Skeletal muscle tissue (tissue), 4 donors: ENCODE results near the gene CLN6. TPM values are rescaled to one million over a fixed set of nuclear protein-coding genes. Genes with fewer than 3 reads are reported as not detected.
A peak's percentile ranks its signal among the peaks of the same experiment; 100 is the strongest.

Source experiments
- H3K27ac ChIP-seq: one replicate; pipeline ENCODE4 v1.7.0; 2013; ENCODE audit warnings: mild to moderate bottlenecking, low read depth, low read length, inconsistent platforms
- H3K27me3 ChIP-seq, 3 donors: one replicate each; pipeline ENCODE4 v1.7.0; 2013; ENCODE audit warnings: low read length in 3 of 3; ENCODE audit not compliant: control insufficient read depth in 3 of 3, insufficient read depth in 3 of 3
- H3K36me3 ChIP-seq, 3 donors: one replicate each; pipeline ENCODE4 v1.7.0; 2013; ENCODE audit warnings: low read length in 3 of 3; ENCODE audit not compliant: control insufficient read depth in 3 of 3, insufficient read depth in 3 of 3
- H3K4me1 ChIP-seq, 3 donors: one replicate each; pipeline ENCODE4 v1.7.0; 2013; ENCODE audit warnings: low read length in 3 of 3, mild to moderate bottlenecking in 3 of 3; ENCODE audit not compliant: control insufficient read depth in 3 of 3, insufficient read depth in 3 of 3
- H3K4me3 ChIP-seq, 3 donors: one replicate each; pipeline ENCODE4 v1.7.0; 2013; ENCODE audit warnings: low read length in 3 of 3
- H3K9ac ChIP-seq, 3 donors: one replicate each; pipeline ENCODE4 v1.7.0; 2013; ENCODE audit warnings: low read length in 3 of 3, mild to moderate bottlenecking in 3 of 3, moderate library complexity in 2 of 3, low read depth in 1 of 3
- H3K9me3 ChIP-seq, 3 donors: one replicate each; pipeline ENCODE4 v1.7.0; 2013; ENCODE audit warnings: low read length in 3 of 3; ENCODE audit not compliant: control insufficient read depth in 3 of 3
- total RNA-seq: library from RNA; depleted of rRNA; stranded (reverse); fragments of >200 nt; gene quantifications from one replicate; pipeline ENCODE4 v1.2.3, GENCODE V29; 2014
- donor health status: Osteomylitis.

Gene CLN6
- total RNA-seq, 1 donor from 2014 or later, result 6.8 TPM

DNA sequence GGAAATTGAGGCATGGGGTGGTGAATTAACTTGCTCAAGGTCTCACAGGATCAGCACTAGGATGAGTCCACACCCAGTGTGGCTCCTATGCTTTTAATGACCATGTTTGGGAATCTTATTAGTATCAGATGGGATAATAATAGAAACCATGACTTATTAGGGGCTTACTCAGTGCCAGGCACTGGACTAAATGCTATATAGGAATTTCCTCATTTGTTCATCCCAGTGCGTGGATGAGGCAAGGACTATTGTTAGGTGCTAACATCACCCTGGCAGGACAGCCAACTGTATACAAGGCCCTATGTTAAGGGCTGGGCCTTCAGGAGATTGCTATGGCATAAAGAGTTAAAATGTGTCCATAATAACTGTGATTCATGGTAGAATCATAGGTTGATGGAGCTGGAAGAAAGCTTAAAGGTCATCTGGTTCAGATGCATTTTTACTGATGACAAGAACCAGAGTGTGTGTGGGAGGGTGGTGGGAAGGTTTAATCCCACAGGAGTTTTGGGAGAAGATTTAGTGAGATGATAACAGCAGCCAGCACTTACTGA is 43.3 kb upstream of the CLN6 start:
- Histone ChIP-seq H3K9ac (no peak overlapping the region), H3K4me1 (peaks cover 45 to 65% (median 53%) of the 10 kb centered on the region in 3 donors), H3K27me3 (no peaks in the 10 kb centered on the region), H3K4me3 (no peak overlapping the region), H3K36me3 (no peaks in the 10 kb centered on the region), H3K27ac (peak overlapping the region; percentile 100), H3K9me3 (no peaks in the 10 kb centered on the region)

DNA sequence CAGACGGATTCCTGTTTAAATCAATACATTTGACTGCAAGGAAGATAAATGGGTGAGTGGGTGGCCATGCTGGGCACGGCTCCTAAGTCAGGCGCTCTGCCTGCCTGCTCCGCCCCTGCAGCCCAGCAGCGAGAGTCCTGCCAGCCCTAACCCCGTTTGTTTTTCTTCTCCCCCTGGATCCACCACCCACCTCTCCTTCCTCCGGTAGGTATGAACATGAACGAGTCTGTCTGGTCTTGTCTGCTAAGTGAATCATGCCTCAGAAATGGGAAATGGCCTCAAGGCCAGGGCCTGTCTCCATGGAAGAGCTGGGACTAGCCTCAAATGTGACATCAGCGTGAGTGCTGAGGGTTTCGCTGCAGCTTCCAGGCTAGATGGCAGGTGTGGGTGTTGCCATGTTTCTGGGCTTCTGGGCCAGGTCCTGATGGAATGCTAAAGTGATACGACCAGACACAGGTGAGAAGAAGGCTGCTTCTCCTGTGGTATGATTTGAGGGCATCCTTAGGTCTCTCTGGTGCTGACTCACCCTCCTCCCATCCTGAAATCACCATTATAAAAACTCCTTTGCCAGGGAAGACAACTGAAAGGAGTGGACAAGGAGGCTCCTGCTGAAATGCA is 42.4 kb upstream of the CLN6 start:
- Histone ChIP-seq H3K36me3 (no peaks in the 10 kb centered on the region), H3K4me1 (peaks cover 44 to 60% (median 51%) of the 10 kb centered on the region in 3 donors), H3K4me3 (peak overlapping the region in 2 of 3 donors; percentile 45 to 57), H3K27me3 (no peaks in the 10 kb centered on the region), H3K9me3 (no peaks in the 10 kb centered on the region), H3K27ac (peak overlapping the region; percentile 100), H3K9ac (peak overlapping the region; percentile 62 to 75 (median 73))

GRCh38 chr15:68268405-68268804 is 38.9 kb upstream of the CLN6 start:
- Histone ChIP-seq H3K36me3 (no peaks in the 10 kb centered on the region), H3K9me3 (no peaks in the 10 kb centered on the region), H3K27ac (no peak overlapping the region), H3K27me3 (no peaks in the 10 kb centered on the region), H3K4me1 (peaks cover 13 to 25% (median 19%) of the 10 kb centered on the region in 3 donors), H3K4me3 (no peak overlapping the region), H3K9ac (no peak overlapping the region)

DNA sequence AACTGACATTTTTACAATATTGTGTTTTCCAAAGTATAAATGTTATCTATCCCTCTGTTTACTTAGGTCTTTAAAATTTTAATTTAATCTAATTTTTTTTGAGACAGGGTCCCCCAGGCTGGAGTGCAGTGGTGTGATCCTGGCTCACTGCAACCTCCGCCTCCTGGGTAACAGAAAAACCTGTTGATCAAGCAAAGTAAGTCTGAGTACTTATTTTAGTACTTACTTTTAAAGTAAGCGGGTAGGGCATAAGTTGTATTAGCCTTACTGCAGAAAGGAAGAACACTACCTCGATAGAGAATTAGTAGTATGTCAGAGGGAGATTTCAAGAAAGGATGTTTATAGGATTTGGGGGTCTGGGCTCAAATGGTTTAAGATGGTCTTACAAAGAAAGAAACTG is 36.1 kb upstream of the CLN6 start:
- peaks cover 0 to 2% (median under 1%) of the 10 kb centered on the region in 3 donors for H3K4me1 ChIP-seq
- no peaks in the 10 kb centered on the region for H3K36me3 ChIP-seq
- no peak overlapping the region for H3K9ac ChIP-seq
- no peaks in the 10 kb centered on the region for H3K27me3 ChIP-seq
- no peak overlapping the region for H3K4me3 ChIP-seq
- no peak overlapping the region for H3K27ac ChIP-seq
- H3K9me3 ChIP-seq, result no peaks in the 10 kb centered on the region

- Histone ChIP-seq H3K9me3 (no peaks in the 10 kb centered on the region), H3K9ac (no peak overlapping the region), H3K36me3 (no peaks in the 10 kb centered on the region), H3K4me1 (no peaks in the 10 kb centered on the region), H3K4me3 (no peak overlapping the region), H3K27me3 (no peaks in the 10 kb centered on the region), H3K27ac (no peak overlapping the region)
Observed at GRCh38 chr15:68265081-68265480, 35.6 kb upstream of the CLN6 start.

- no peaks in the 10 kb centered on the region for H3K9me3 ChIP-seq
- no peak overlapping the region for H3K27ac ChIP-seq
- peaks cover 0 to 7% (median 2%) of the 10 kb centered on the region in 3 donors for H3K4me1 ChIP-seq
- H3K27me3 ChIP-seq, result no peaks in the 10 kb centered on the region
- H3K9ac ChIP-seq, result no peak overlapping the region
- H3K4me3 ChIP-seq, result no peak overlapping the region
- H3K36me3 ChIP-seq, result no peaks in the 10 kb centered on the region
Observed at GRCh38 chr15:68264282-68264681, 34.8 kb upstream of the CLN6 start.

DNA sequence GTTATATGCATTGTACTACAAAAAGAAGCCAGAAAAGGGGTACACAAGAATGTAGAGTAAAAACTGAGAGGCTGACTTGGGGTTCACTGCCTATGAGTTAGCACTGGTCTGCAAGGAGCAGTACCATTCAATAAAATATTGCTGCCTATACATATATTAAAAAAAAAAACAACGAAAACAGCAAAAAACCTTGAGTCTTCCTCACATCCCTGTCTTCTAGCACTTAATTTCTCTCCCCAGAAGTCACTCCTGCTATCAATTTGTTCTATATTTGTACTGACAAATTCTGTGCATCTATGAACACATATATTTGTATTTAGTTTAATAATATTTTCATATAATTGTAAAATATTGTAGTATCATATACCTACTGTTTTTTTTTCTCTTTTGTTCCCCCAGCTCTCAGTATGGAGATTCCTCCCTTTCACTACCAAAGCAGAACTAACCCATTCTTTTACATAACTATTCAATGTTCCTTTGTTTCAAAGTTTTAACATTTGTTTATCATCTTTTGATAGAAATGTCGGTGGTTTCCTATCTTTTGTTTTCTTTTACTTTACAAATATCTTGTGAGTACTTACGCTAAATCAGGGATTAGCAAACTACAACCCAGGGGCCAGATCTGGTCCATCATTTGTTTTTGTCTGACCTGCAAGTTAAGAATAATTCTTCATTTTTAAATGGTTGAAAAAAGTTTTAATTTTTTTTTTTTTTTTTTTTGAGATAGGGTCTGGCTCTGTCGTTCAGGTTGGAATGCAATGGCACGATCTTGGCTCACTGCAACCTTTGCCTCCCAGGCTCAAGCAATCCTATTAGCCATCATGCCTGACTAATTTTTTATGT is 33.2 kb upstream of the CLN6 start:
- Histone ChIP-seq H3K9ac (no peak overlapping the region), H3K36me3 (no peaks in the 10 kb centered on the region), H3K9me3 (no peaks in the 10 kb centered on the region), H3K27ac (no peak overlapping the region), H3K4me1 (peaks cover 3 to 13% (median 8%) of the 10 kb centered on the region in 3 donors), H3K4me3 (no peak overlapping the region), H3K27me3 (no peaks in the 10 kb centered on the region)

GRCh38 chr15:68261980-68262379 is 32.5 kb upstream of the CLN6 start:
- no peaks in the 10 kb centered on the region for H3K36me3 ChIP-seq
- no peaks in the 10 kb centered on the region for H3K27me3 ChIP-seq
- H3K9ac ChIP-seq, result no peak overlapping the region
- peaks cover 6 to 17% (median 10%) of the 10 kb centered on the region in 3 donors for H3K4me1 ChIP-seq
- H3K27ac ChIP-seq, result no peak overlapping the region
- no peaks in the 10 kb centered on the region for H3K9me3 ChIP-seq
- no peak overlapping the region for H3K4me3 ChIP-seq

GRCh38 chr15:68261241-68261640 is 31.7 kb upstream of the CLN6 start:
- no peaks in the 10 kb centered on the region for H3K27me3 ChIP-seq
- no peak overlapping the region for H3K27ac ChIP-seq
- no peaks in the 10 kb centered on the region for H3K9me3 ChIP-seq
- H3K4me3 ChIP-seq, result no peak overlapping the region
- no peak overlapping the region for H3K9ac ChIP-seq
- H3K36me3 ChIP-seq, result no peaks in the 10 kb centered on the region
- H3K4me1 ChIP-seq, result peaks cover 6 to 24% (median 16%) of the 10 kb centered on the region in 3 donors

- Histone ChIP-seq H3K9me3 (no peaks in the 10 kb centered on the region), H3K27me3 (no peaks in the 10 kb centered on the region), H3K36me3 (no peaks in the 10 kb centered on the region), H3K4me3 (no peak overlapping the region), H3K4me1 (peaks cover 6 to 24% (median 16%) of the 10 kb centered on the region in 3 donors), H3K27ac (no peak overlapping the region), H3K9ac (peak overlapping the region in 1 of 3 donors; percentile 61)
Observed at GRCh38 chr15:68259883-68260282, 30.4 kb upstream of the CLN6 start.
